Ishikawa (cell line): ENCODE results near the gene GIT2.

Experiments used
- CEBPB ChIP-seq: IDR thresholded peaks from 2 replicates; pipeline ENCODE4 v1.6.1; 2012
- CREB1 ChIP-seq: IDR thresholded peaks from 2 replicates; pipeline ENCODE4 v1.6.1; 2012; ENCODE audit warnings: low read depth
- EGR1 ChIP-seq: IDR thresholded peaks from 2 replicates; pipeline ENCODE4 v1.6.1; 2012
- EP300 ChIP-seq: IDR thresholded peaks from 2 replicates; pipeline ENCODE4 v1.6.1; 2012; ENCODE audit warnings: borderline replicate concordance
- FOXM1 ChIP-seq: IDR thresholded peaks from 2 replicates; pipeline ENCODE4 v1.6.1; 2012; ENCODE audit warnings: low read depth, borderline replicate concordance
- NFIC ChIP-seq: IDR thresholded peaks from 2 replicates; pipeline ENCODE4 v1.6.1; 2012
- RAD21 ChIP-seq: IDR thresholded peaks from 2 replicates; pipeline ENCODE4 v1.6.1; 2012; ENCODE audit warnings: low read depth
- TAF1 ChIP-seq: IDR thresholded peaks from 2 replicates; pipeline ENCODE4 v1.6.1; 2012; ENCODE audit warnings: low read depth, mild to moderate bottlenecking
- TCF12 ChIP-seq: IDR thresholded peaks from 2 replicates; pipeline ENCODE4 v1.6.1; 2012; ENCODE audit warnings: low read depth
- TEAD4 ChIP-seq: IDR thresholded peaks from 2 replicates; pipeline ENCODE4 v1.6.1; 2012
- YY1 ChIP-seq: IDR thresholded peaks from 2 replicates; pipeline ENCODE4 v1.6.1; 2012; ENCODE audit warnings: low read depth
- ZBTB7A ChIP-seq: IDR thresholded peaks from 2 replicates; pipeline ENCODE4 v1.6.1; 2012; ENCODE audit warnings: low read depth
- TF ChIP-seq, protein P1 (sequence below): IDR thresholded peaks from 2 replicates; pipeline ENCODE4 v1.6.1; 2012
- TF ChIP-seq, protein P2 (sequence below): IDR thresholded peaks from 2 replicates; pipeline ENCODE4 v1.6.1; 2012; ENCODE audit warnings: low read depth, mild to moderate bottlenecking
- TF ChIP-seq, protein P3 (sequence below): IDR thresholded peaks from 2 replicates; pipeline ENCODE4 v1.6.1; 2012

GIT2 gene

DNA sequence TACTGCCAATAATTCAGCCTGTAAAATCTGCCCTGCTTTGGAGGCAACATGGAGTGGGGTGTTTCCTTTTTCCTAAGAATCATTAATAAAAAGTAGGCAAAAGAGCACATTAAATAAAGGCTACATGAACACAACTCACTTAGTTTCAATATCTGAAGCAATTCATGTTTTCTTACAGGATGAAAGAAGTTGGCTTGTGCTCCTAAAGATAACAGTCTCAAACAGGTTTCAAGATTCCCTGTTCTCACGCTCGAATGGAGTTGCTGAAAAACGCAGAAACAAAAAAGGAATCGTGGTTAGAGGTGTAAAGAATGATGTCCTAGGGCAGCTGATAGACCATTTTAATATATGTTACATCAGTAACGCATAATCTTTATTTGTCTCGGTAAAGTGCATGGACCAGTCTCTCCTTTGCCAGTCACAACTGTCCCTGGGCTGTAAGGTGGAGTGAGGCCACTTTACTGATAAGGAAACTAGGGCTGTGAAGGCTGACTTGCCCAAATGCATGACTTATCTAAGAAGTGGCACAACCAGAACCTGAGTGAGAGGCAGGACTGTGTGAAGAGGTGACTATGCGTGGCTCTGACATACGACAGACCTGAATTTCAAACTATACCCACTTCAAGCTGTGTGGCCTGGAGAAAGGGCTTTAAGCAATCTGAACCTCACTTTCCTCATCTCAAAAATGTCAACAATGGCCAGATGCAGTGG, 12.6 kb downstream of the GIT2 start:
- no peak for TF ChIP-seq RAD21
- no peak for TF ChIP-seq NFIC
- no peak for TF ChIP-seq TAF1

DNA sequence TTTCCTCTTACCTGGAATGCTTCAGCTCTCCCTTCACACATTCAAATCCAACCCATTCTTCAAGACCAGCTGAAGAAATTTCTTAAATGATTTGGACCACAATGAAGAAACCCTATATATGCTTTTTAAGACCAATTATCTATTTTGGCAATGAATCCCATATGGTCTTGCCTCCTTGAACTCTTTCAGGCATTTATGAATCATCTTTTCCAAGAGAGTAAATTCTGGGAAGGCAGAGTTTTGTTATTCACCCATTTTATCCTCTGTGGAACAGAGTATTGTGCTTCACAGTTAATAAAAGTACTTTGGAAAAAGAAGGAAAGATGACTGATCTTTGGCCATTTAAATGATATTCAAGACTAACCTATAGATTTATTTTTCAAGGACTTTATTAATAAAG, 14.0 kb downstream of the GIT2 start:
- TF ChIP-seq TCF12, result no peak
- no peak for TF ChIP-seq YY1
- TF ChIP-seq RAD21, result no peak
- no peak for TF ChIP-seq ZBTB7A
- TF ChIP-seq, protein P1, sequence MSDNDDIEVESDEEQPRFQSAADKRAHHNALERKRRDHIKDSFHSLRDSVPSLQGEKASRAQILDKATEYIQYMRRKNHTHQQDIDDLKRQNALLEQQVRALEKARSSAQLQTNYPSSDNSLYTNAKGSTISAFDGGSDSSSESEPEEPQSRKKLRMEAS, result no peak
- no peak for TF ChIP-seq TAF1
- no peak for TF ChIP-seq EP300
- no peak for TF ChIP-seq EGR1
- TF ChIP-seq TEAD4, result no peak
- no peak for TF ChIP-seq NFIC
- no peak for TF ChIP-seq FOXM1
- TF ChIP-seq, protein P2, sequence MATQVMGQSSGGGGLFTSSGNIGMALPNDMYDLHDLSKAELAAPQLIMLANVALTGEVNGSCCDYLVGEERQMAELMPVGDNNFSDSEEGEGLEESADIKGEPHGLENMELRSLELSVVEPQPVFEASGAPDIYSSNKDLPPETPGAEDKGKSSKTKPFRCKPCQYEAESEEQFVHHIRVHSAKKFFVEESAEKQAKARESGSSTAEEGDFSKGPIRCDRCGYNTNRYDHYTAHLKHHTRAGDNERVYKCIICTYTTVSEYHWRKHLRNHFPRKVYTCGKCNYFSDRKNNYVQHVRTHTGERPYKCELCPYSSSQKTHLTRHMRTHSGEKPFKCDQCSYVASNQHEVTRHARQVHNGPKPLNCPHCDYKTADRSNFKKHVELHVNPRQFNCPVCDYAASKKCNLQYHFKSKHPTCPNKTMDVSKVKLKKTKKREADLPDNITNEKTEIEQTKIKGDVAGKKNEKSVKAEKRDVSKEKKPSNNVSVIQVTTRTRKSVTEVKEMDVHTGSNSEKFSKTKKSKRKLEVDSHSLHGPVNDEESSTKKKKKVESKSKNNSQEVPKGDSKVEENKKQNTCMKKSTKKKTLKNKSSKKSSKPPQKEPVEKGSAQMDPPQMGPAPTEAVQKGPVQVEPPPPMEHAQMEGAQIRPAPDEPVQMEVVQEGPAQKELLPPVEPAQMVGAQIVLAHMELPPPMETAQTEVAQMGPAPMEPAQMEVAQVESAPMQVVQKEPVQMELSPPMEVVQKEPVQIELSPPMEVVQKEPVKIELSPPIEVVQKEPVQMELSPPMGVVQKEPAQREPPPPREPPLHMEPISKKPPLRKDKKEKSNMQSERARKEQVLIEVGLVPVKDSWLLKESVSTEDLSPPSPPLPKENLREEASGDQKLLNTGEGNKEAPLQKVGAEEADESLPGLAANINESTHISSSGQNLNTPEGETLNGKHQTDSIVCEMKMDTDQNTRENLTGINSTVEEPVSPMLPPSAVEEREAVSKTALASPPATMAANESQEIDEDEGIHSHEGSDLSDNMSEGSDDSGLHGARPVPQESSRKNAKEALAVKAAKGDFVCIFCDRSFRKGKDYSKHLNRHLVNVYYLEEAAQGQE, result no peak

DNA sequence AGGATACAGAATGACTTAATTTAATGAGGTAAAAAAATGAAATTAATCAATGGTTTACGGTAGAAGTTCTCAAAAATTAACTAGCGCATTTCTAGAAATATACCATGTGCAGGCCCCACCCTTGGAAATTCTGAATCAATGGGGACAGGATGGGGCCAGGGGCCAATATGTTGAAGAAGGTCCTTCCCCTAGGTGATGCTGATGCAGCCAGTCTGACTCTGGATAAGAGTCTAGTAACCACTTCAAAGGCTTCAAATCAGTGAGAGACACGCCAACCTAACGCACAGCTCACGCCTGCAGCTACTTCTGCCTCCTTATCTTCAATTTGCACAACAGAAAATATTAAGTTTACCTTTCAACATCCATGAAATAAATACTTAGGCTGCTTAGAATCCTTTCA, 14.9 kb downstream of the GIT2 start:
- TF ChIP-seq YY1 (no peak), NFIC (no peak), FOXM1 (no peak), EGR1 (no peak), TAF1 (no peak), TEAD4 (no peak), RAD21 (no peak), CEBPB (no peak)
- TF ChIP-seq, protein P1, result no peak
- TF ChIP-seq, protein P3, sequence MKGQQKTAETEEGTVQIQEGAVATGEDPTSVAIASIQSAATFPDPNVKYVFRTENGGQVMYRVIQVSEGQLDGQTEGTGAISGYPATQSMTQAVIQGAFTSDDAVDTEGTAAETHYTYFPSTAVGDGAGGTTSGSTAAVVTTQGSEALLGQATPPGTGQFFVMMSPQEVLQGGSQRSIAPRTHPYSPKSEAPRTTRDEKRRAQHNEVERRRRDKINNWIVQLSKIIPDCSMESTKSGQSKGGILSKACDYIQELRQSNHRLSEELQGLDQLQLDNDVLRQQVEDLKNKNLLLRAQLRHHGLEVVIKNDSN, result no peak

DNA sequence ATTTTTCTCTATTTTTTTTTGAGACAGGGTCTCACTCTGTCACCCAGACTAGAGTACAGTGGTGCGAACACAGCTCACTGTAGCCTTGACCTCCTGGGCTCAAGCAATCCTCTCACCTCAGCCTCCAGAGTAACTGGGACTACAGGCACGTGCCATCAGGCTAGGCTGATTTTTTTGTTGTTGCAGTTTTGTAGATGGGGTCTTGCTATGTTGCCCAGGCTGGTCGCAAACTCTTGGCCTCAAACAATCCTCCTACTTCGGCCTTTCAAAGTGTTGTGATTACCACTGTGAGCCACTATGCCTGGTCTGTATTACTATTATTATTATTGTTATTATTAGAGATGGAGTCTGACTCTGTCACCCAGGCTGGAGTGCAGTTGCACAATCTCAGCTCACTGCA, 23.3 kb downstream of the GIT2 start:
- TF ChIP-seq, protein P1, result no peak
- no peak for TF ChIP-seq TAF1
- TF ChIP-seq, protein P3, result no peak
- TF ChIP-seq TCF12, result no peak
- no peak for TF ChIP-seq EGR1
- no peak for TF ChIP-seq FOXM1
- no peak for TF ChIP-seq YY1

DNA sequence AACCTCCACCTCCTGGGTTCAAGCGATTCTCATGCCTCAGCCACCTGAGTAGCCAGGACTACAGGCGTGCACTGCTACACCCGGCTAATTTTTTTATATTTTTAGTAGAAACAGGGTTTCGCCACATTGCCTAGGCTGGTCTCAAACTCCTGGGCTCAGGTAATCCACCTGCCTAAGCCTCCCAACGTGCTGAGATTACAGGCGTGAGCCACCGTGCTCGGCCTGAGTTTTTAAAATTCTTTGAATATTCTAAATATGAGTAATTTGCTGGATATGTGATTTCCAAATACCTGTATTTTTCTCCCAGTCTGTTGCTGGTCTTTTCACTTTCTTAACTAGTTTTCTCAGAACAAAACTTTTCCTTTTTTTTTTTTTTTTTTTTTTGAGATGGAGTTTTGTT, 27.4 kb downstream of the GIT2 start:
- no peak for TF ChIP-seq EGR1
- TF ChIP-seq CREB1, result no peak
- no peak for TF ChIP-seq NFIC
- TF ChIP-seq YY1, result no peak
- no peak for TF ChIP-seq TCF12
- TF ChIP-seq CEBPB, result no peak
- no peak for TF ChIP-seq EP300
- TF ChIP-seq, protein P3, result no peak
- TF ChIP-seq TAF1, result no peak
- TF ChIP-seq, protein P2, result no peak
- TF ChIP-seq TEAD4, result no peak

DNA sequence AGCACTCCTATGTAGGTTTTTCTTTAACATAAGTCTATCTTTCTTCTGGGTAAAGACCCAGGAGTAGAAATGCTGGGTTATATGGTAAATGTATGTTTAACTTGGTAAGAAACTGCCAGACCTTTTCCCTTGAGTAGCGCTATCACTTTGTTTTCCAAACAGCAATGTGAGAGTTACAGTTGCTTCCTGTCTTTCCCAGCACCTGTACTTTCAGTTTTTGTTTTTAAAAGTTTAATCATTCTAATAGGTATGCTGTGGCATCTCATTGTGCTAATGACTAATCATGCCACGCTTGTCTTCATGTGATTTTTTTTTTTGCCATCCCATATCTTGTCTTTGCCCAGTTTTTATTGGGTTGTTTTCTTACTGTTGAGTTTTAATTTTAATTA, 28.1 kb downstream of the GIT2 start:
- no peak for TF ChIP-seq EP300
- TF ChIP-seq, protein P3, result no peak
- TF ChIP-seq YY1, result no peak
- no peak for TF ChIP-seq CEBPB
- no peak for TF ChIP-seq FOXM1
- TF ChIP-seq TAF1, result no peak
- TF ChIP-seq EGR1, result no peak
- no peak for TF ChIP-seq TEAD4
- TF ChIP-seq CREB1, result no peak
